Measurements from ENCODE around the gene DTWD1. TPM values are rescaled to one million over a fixed set of nuclear protein-coding genes. Genes with fewer than 3 reads are reported as not detected.
A peak's percentile ranks its signal among the peaks of the same experiment; 100 is the strongest.

DTWD1 gene
- total RNA-seq, 1 donor, result 47.0 TPM

DNA sequence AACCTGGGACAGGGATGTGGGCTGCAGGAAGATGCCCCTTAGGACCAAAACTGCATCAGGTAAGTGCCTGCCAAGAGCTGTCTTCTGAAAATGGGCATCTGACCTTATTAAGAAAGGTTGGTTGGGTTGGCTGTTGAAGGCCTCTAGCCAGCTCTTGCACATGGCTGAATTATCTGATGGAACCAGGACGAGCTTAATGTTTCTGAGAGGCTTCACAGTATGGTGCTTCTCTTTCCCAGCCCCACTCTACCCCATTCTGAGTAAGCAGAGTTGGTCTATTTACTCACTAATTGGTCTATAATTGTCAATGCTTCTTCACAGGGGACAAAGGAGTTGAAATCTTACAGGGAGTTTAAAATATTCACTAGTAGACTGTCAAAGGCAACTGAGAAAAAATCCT lies 48.4 kb downstream of the DTWD1 start:
- DNase-seq (ENCODE audit: low read depth), result no peak
- H3K4me3 ChIP-seq (ENCODE audit: low read depth, low read length), result no peak overlapping the region

DNA sequence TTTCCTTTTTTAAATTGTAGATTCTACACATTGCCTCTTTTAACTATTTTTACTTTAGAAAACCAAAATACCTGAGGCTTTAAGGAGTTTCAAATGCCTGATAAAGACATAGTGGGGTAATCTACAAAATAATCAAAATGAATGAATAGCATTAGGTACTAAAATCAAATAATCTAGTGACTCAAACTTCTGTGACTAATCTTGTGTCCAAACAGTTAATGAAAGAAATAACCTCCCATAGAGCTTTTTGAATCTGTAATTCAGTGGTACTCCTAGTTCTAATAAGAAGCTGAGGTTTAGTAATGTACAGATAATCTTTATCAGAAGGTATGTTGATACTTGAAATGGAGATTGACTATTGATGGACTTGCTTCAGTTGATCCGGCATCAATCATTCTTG lies 53.0 kb downstream of the DTWD1 start:
- TF ChIP-seq, protein P1, sequence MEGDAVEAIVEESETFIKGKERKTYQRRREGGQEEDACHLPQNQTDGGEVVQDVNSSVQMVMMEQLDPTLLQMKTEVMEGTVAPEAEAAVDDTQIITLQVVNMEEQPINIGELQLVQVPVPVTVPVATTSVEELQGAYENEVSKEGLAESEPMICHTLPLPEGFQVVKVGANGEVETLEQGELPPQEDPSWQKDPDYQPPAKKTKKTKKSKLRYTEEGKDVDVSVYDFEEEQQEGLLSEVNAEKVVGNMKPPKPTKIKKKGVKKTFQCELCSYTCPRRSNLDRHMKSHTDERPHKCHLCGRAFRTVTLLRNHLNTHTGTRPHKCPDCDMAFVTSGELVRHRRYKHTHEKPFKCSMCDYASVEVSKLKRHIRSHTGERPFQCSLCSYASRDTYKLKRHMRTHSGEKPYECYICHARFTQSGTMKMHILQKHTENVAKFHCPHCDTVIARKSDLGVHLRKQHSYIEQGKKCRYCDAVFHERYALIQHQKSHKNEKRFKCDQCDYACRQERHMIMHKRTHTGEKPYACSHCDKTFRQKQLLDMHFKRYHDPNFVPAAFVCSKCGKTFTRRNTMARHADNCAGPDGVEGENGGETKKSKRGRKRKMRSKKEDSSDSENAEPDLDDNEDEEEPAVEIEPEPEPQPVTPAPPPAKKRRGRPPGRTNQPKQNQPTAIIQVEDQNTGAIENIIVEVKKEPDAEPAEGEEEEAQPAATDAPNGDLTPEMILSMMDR (IDR thresholded peaks at IDR 0.05; ENCODE audit: insufficient read depth, low read length), result no peak
- no peak overlapping the region for H3K4me3 ChIP-seq (ENCODE audit: low read depth, low read length)
- DNase-seq (ENCODE audit: low read depth), result no peak

More for the DNA sequence above, 48.4 kb downstream of the DTWD1 start:
- TF ChIP-seq, protein P1 (IDR thresholded peaks at IDR 0.05; ENCODE audit: insufficient read depth, low read length), result no peak

DNA sequence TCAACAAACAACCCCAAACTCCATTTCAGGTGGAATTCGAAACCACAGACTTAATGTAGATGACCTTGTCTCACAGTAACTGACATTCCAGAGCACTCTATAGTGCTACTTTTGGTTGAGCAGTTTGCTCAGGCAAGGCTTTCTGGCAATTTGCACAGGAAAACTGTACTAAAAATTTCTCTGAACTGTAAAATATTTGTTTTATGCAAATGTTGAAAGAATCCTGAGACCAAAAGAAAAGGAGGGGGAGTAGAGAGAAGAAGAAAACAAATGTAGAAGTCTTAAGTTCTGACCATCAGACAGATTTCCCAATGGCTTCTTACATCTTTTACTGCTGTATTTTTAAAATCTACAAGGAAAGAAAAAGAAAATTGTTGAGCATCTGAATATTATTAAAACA lies 53.5 kb downstream of the DTWD1 start:
- H3K4me3 ChIP-seq (ENCODE audit: low read depth, low read length), result no peak overlapping the region
- TF ChIP-seq, protein P1 (IDR thresholded peaks at IDR 0.05; ENCODE audit: insufficient read depth, low read length), result no peak

DNA sequence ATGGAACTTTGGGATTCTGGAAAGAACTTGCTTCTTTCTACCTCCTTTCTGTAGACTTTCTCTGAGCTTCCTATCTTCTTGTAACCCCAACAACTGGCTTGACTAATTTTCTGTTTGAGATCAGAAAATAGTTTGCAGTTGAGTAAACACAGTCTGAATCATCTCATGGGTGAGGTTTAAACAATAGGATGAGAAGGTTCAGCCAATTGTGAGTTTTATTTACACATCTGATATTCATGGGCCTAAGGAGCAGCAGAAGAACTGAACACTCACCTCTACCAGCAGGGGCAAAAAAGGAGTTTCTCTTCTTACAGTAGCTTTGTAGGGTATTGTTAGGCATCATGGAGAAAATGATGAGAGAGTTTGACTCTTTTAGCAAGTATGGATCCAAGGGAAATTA lies 54.2 kb downstream of the DTWD1 start:
- H3K4me3 ChIP-seq (ENCODE audit: low read depth, low read length), result no peak overlapping the region
- TF ChIP-seq, protein P1 (IDR thresholded peaks at IDR 0.05; ENCODE audit: insufficient read depth, low read length), result peak; percentile 69
- DNase-seq (ENCODE audit: low read depth), result peak; percentile 95

More for the DNA sequence above, 53.5 kb downstream of the DTWD1 start:
- DNase-seq (ENCODE audit: low read depth), result peak; percentile 55

DNA sequence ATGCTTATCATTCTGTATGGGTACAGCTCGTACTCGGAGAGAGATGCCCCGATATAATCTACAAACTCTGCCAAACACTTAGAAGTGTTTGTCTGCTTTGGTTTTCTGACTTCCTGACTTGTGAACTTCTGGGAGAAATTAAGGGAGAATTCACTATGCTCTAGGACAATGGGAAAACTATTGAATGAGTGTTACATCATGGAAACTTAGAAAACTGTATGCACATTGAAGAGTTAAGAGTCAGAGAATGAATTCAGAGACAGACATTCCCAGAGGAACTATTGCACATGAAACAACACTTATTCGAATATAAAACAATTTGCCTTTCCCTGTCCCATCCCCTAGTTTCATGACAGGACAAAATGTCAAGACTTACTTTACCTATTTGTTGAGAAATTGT lies 57.8 kb downstream of the DTWD1 start:
- H3K4me3 ChIP-seq (ENCODE audit: low read depth, low read length), result no peak overlapping the region
- DNase-seq (ENCODE audit: low read depth), result peak; percentile 58
- TF ChIP-seq, protein P1 (IDR thresholded peaks at IDR 0.05; ENCODE audit: insufficient read depth, low read length), result no peak

DNA sequence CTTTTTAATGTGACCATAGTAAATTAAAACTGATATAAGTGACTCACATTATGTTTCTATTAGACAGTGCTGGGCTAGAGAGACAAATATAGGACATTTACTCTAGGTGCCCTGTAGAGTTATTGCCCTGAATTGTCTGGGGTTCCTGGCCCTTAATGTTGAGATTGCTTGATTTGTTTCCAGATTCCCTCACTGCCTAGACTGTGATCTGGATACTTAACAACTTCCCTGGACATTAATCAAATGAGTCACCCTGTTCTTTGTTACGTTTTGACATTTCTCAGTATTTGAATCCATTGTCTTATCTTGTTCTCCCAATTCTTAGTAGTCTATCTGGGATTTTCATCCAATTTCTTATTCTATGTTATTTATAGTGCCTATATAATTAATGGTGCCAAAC lies 65.8 kb downstream of the DTWD1 start:
- H3K4me3 ChIP-seq (ENCODE audit: low read depth, low read length), result no peak overlapping the region
- TF ChIP-seq, protein P1 (IDR thresholded peaks at IDR 0.05; ENCODE audit: insufficient read depth, low read length), result no peak
- DNase-seq (ENCODE audit: low read depth), result peak; percentile 93

DNA sequence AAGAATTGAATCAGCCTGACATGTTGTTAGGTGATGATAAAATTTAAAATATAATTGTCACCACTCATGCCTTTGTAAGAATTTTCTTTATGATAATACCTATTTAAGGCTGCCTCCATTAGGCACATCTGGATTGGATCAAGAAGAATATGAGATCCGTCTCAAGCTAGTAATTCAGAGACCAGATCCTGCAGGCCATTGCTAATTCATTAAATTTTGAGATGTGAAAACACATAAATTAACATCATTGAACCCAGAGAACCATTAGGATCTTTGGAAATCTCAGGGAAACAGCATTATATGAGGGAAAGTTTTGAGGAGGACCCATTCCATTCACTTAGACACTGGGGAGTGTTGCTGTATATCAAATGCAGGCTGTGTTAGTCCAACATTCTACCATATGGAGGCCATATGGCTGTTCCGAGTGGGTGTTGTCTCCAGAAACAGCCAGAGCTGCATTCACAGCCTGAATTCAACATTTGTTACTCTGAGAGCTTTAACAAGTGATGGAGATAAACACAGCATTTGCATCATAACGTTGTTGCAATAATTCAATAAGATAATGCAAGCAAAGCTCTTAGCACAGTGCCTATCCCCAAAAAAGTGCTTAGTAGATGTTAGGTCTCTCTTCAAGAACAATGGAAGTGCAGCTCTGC lies 67.4 kb downstream of the DTWD1 start:
- TF ChIP-seq, protein P1 (IDR thresholded peaks at IDR 0.05; ENCODE audit: insufficient read depth, low read length), result no peak
- H3K4me3 ChIP-seq (ENCODE audit: low read depth, low read length), result no peak overlapping the region
- DNase-seq (ENCODE audit: low read depth), result peak; percentile 41

All from fibroblast of the aortic adventitia (primary cell).